Left lung (tissue), 10 donors: ENCODE data around the gene FOXO1. TPM values are rescaled to one million over a fixed set of nuclear protein-coding genes. Genes with fewer than 3 reads are reported as not detected.

Experiments used
- ATAC-seq: fragments of 200-7000 bp; cut with Tn5 transposase; one replicate; pipeline ENCODE4 v1.9.1; 2020; ENCODE audit warnings: moderate library complexity
- DNase-seq, 4 donors: peaks; one replicate each; pipeline ENCODE4 v3.0.0-alpha.2; 2013 to 2020
- H3K27ac ChIP-seq, 2 donors: fragments of 200-600 bp; sonication (generic) in 1 of 2; one replicate each; pipeline versions ENCODE4 v1.5.0 to v1.8.0; 2020 to 2021
- H3K27me3 ChIP-seq, 2 donors: fragments of 200-600 bp; sonication (generic) in 1 of 2; one replicate each; pipeline versions ENCODE4 v1.5.0 to v1.8.0; 2020 to 2021
- H3K36me3 ChIP-seq, 2 donors: fragments of 200-600 bp; sonication (generic) in 1 of 2; one replicate each; pipeline versions ENCODE4 v1.5.0 to v1.8.0; 2020 to 2021
- H3K4me1 ChIP-seq, 2 donors: fragments of 200-600 bp; one replicate each; pipeline ENCODE4 v1.8.0; 2021
- H3K4me3 ChIP-seq, 2 donors: fragments of 200-600 bp; sonication (generic) in 1 of 2; one replicate each; pipeline versions ENCODE4 v1.5.0 to v1.8.0; 2020 to 2021; ENCODE audit warnings: mild to moderate bottlenecking in 1 of 2
- H3K9me3 ChIP-seq, 2 donors: fragments of 200-600 bp; sonication (generic) in 1 of 2; one replicate each; pipeline versions ENCODE4 v1.5.0 to v1.8.0; 2020 to 2021
- CTCF ChIP-seq, 2 donors: fragments of 200-600 bp; sonication (generic) in 1 of 2; IDR thresholded peaks; one replicate each; pipeline versions ENCODE4 v1.5.0 to v1.8.0; 2021; ENCODE audit warnings: antibody characterized with exemption in 2 of 2
- intact Hi-C, 2 donors: fragments of 100-400 bp; cut with DNase I; formaldehyde crosslinking; loops; one replicate each; pipeline versions ENCODE4 v1.11.2 to v1.14.2; 2022
- polyA plus RNA-seq, 6 donors: library from polyadenylated mRNA; unstranded; fragments of 120-200 nt; gene quantifications; one replicate each; pipeline ENCODE4 v1.2.1, GENCODE V29; 2013; ENCODE audit not compliant: insufficient read length in 6 of 6
- total RNA-seq, 2 donors: library from RNA; stranded (reverse); fragmentation: NEBNext Ultra II Directional; extraction: Animal tissue kit (Norgen Biotek cat#: 25700); gene quantifications; one replicate each; pipeline ENCODE4 v1.2.1, GENCODE V29; 2021
- donor health status: DM: no; HTN: yes; CAD: no.
- donor health status: DM: no; HTN: no; CAD: no.

Gene FOXO1
- total and polyA plus RNA-seq, 8 donors = 12.1 to 24.0 (median 13.8) TPM

GRCh38 chr13:40581277-40581579 is 85.2 kb downstream of the FOXO1 start:
- Histone ChIP-seq H3K9me3 (peaks cover 0 to 14% of the 10 kb centered on the region in 2 donors), H3K27ac (no peak overlapping the region), H3K27me3 (no peaks in the 10 kb centered on the region), H3K36me3 (no peaks in the 10 kb centered on the region), H3K4me3 (no peak overlapping the region), H3K4me1 (peaks cover 11 to 26% of the 10 kb centered on the region in 2 donors)
- no peak for TF ChIP-seq CTCF (IDR thresholded peaks at IDR 0.05)
- intact Hi-C loops = no loop called here
- no peak for DNase-seq
- no peak for ATAC-seq

GRCh38 chr13:40580566-40581276 is 85.7 kb downstream of the FOXO1 start:
- Histone ChIP-seq H3K4me3 (no peak overlapping the region), H3K4me1 (peaks cover 6 to 21% of the 10 kb centered on the region in 2 donors), H3K27ac (no peak overlapping the region), H3K9me3 (peaks cover 0 to 14% of the 10 kb centered on the region in 2 donors), H3K36me3 (no peaks in the 10 kb centered on the region), H3K27me3 (no peaks in the 10 kb centered on the region)
- no peak for DNase-seq
- no peak for ATAC-seq
- intact Hi-C loops = no loop called here
- TF ChIP-seq CTCF (IDR thresholded peaks at IDR 0.05) = no peak

GRCh38 chr13:40579535-40579934 is 86.9 kb downstream of the FOXO1 start:
- no peaks in the 10 kb centered on the region for H3K27me3 ChIP-seq
- H3K4me3 ChIP-seq = no peak overlapping the region
- peaks cover 0 to 14% of the 10 kb centered on the region in 2 donors for H3K9me3 ChIP-seq
- ATAC-seq (no peak), DNase-seq (no peak)
- no peaks in the 10 kb centered on the region for H3K36me3 ChIP-seq
- intact Hi-C loops = no loop called here
- TF ChIP-seq CTCF (IDR thresholded peaks at IDR 0.05) = no peak
- H3K4me1 ChIP-seq = peaks cover 0 to 10% of the 10 kb centered on the region in 2 donors
- no peak overlapping the region for H3K27ac ChIP-seq

- ATAC-seq (no peak), DNase-seq (no peak)
- TF ChIP-seq CTCF (IDR thresholded peaks at IDR 0.05) = no peak
- Histone ChIP-seq H3K36me3 (no peaks in the 10 kb centered on the region), H3K27me3 (no peaks in the 10 kb centered on the region), H3K9me3 (peaks cover 0 to 6% of the 10 kb centered on the region in 2 donors), H3K27ac (no peak overlapping the region), H3K4me3 (no peak overlapping the region), H3K4me1 (peaks cover 0 to 9% of the 10 kb centered on the region in 2 donors)
- intact Hi-C loops = no loop called here
Measured at GRCh38 chr13:40578055-40578454, 88.4 kb downstream of the FOXO1 start.

- no peak for DNase-seq
- Histone ChIP-seq H3K27me3 (no peaks in the 10 kb centered on the region), H3K9me3 (no peaks in the 10 kb centered on the region), H3K4me1 (peaks cover 0 to 9% of the 10 kb centered on the region in 2 donors), H3K36me3 (no peaks in the 10 kb centered on the region), H3K4me3 (no peak overlapping the region), H3K27ac (no peak overlapping the region)
- no peak for ATAC-seq
- no peak for TF ChIP-seq CTCF (IDR thresholded peaks at IDR 0.05)
- intact Hi-C loops = no loop called here
Measured at GRCh38 chr13:40576369-40576768, 90.1 kb downstream of the FOXO1 start.
